Cardiac muscle cell (in vitro differentiated cells and primary cell): ENCODE results near the gene FAM234B. TPM values are rescaled to one million over a fixed set of nuclear protein-coding genes. Genes with fewer than 3 reads are reported as not detected.

ENCODE experiments used
- DNase-seq, 2 donors: peaks; one replicate each; pipeline versions ENCODE4 v3.0.0 to v3.0.0-alpha.2; 2010 to 2017; ENCODE audit warnings: low read depth in 1 of 2, low spot score in 1 of 2
- H3K27ac ChIP-seq: fragments of 200-600 bp; sonication (generic); 2 replicates; pipeline ENCODE4 v1.5.1; 2016
- H3K27me3 ChIP-seq: fragments of 200-600 bp; sonication (generic); 2 replicates; pipeline ENCODE4 v1.6.0; 2016; ENCODE audit warnings: control low read depth
- H3K36me3 ChIP-seq: fragments of 200-600 bp; sonication (generic); 2 replicates; pipeline ENCODE4 v1.5.1; 2016; ENCODE audit warnings: control low read depth
- H3K4me1 ChIP-seq: fragments of 200-600 bp; sonication (generic); 2 replicates; pipeline ENCODE4 v1.8.1; 2017; ENCODE audit warnings: low read depth, mild to moderate bottlenecking, mixed run types
- H3K4me3 ChIP-seq: fragments of 200-600 bp; sonication (generic); 2 replicates; pipeline ENCODE4 v1.5.1; 2016; ENCODE audit warnings: mild to moderate bottlenecking
- H3K9me3 ChIP-seq: fragments of 200-600 bp; sonication (generic); 2 replicates; pipeline ENCODE4 v1.5.1; 2017; ENCODE audit warnings: low read depth, mild to moderate bottlenecking, control low read depth
- CTCF ChIP-seq: IDR thresholded peaks from 2 replicates; pipeline ENCODE4 v1.5.1; 2012; ENCODE audit warnings: low read depth, mild to moderate bottlenecking, low read length
- polyA plus RNA-seq: library from polyadenylated mRNA; unstranded; fragments of >200 nt; fragmentation: Nextera tagmentation; extraction: Ambion mirVana; gene quantifications from 2 replicates; pipeline ENCODE4 v1.2.1, GENCODE V29; 2016
- total RNA-seq: library from RNA; depleted of rRNA; stranded (reverse); fragments of >200 nt; gene quantifications from 2 replicates; pipeline ENCODE4 v1.2.3, GENCODE V29; 2016

Gene FAM234B
- total and polyA plus RNA-seq, 2 experiments from 2014 or later: 5.0 to 6.9 TPM

- TF ChIP-seq CTCF: no peak
- no peak overlapping the region for H3K4me3 ChIP-seq
- no peaks in the 10 kb centered on the region for H3K4me1 ChIP-seq
- no peaks in the 10 kb centered on the region for H3K9me3 ChIP-seq
- DNase-seq: no peak
- H3K27me3 ChIP-seq: no peaks in the 10 kb centered on the region
- no peaks in the 10 kb centered on the region for H3K36me3 ChIP-seq
- no peak overlapping the region for H3K27ac ChIP-seq
These were observed 55.8 kb downstream of the FAM234B start for GRCh38 chr12:13099844-13100604.

GRCh38 chr12:13100605-13100881 is 56.4 kb downstream of the FAM234B start:
- no peak for DNase-seq
- peak overlapping the region; percentile 5 for H3K27ac ChIP-seq
- TF ChIP-seq CTCF: no peak
- H3K27me3 ChIP-seq: no peaks in the 10 kb centered on the region
- no peaks in the 10 kb centered on the region for H3K36me3 ChIP-seq
- H3K4me3 ChIP-seq: peak overlapping the region; percentile 29
- no peaks in the 10 kb centered on the region for H3K4me1 ChIP-seq
- no peaks in the 10 kb centered on the region for H3K9me3 ChIP-seq

- Histone ChIP-seq H3K27me3 (no peaks in the 10 kb centered on the region), H3K4me1 (no peaks in the 10 kb centered on the region), H3K27ac (peak overlapping the region; percentile 5), H3K9me3 (no peaks in the 10 kb centered on the region), H3K36me3 (no peaks in the 10 kb centered on the region), H3K4me3 (peak overlapping the region; percentile 29)
- peak; percentile 89 to 97 for DNase-seq
- no peak for TF ChIP-seq CTCF
These were observed 56.9 kb downstream of the FAM234B start for GRCh38 chr12:13100882-13101769.

GRCh38 chr12:13101821-13102375 is 57.7 kb downstream of the FAM234B start:
- peak overlapping the region; percentile 29 for H3K4me3 ChIP-seq
- no peaks in the 10 kb centered on the region for H3K9me3 ChIP-seq
- DNase-seq: peak in 1 of 2 donors; percentile 32
- H3K36me3 ChIP-seq: no peaks in the 10 kb centered on the region
- no peaks in the 10 kb centered on the region for H3K4me1 ChIP-seq
- H3K27me3 ChIP-seq: no peaks in the 10 kb centered on the region
- no peak for TF ChIP-seq CTCF
- no peak overlapping the region for H3K27ac ChIP-seq

- H3K4me1 ChIP-seq: no peaks in the 10 kb centered on the region
- no peak for TF ChIP-seq CTCF
- H3K9me3 ChIP-seq: no peaks in the 10 kb centered on the region
- no peaks in the 10 kb centered on the region for H3K27me3 ChIP-seq
- H3K27ac ChIP-seq: no peak overlapping the region
- no peaks in the 10 kb centered on the region for H3K36me3 ChIP-seq
- DNase-seq: peak in 1 of 2 donors; percentile 63
- no peak overlapping the region for H3K4me3 ChIP-seq
These were observed 58.4 kb downstream of the FAM234B start for GRCh38 chr12:13102461-13103195.
